IMR-90 (cell line): ENCODE data around the gene ZNF365. TPM values are rescaled to one million over a fixed set of nuclear protein-coding genes. Genes with fewer than 3 reads are reported as not detected.

ENCODE experiments used
- ATAC-seq: fragments of 200-7000 bp; cut with Tn5 transposase; 2 replicates; pipeline ENCODE4 v1.9.1; 2020; ENCODE audit warnings: low read depth, mild to moderate bottlenecking, moderate library complexity
- BruUV-seq: library from RNA; stranded (reverse); fragments of 400-500 nt; replicated peaks from 2 replicates; lab custom pipeline; 2021; lab: Mats Ljungman, UMichigan
- CTCF ChIA-PET: fragments of 300-600 bp; formaldehyde crosslinking; extraction: SDS; loops from one replicate; lab custom pipeline; 2021; ENCODE audit warnings: antibody characterized with exemption; lab: Yijun Ruan, JAX
- POLR2A ChIA-PET: fragments of 300-600 bp; sonication (Branson Sonifier 250); formaldehyde crosslinking; loops from one replicate; lab custom pipeline; 2022; ENCODE audit warnings: antibody characterized with exemption; ENCODE audit not compliant: unreplicated experiment; lab: Charles Lee
- DNase-seq: peaks from one replicate; pipeline ENCODE4 v3.0.0; 2013
- H2AFZ ChIP-seq: replicated peaks from 2 replicates; pipeline ENCODE3; 2013; ENCODE audit warnings: low read length, mild to moderate bottlenecking; ENCODE audit not compliant: poor library complexity
- H2AK5ac ChIP-seq: 2 replicates; pipeline ENCODE4 v1.6.1; 2013; ENCODE audit warnings: low read depth, low read length, inconsistent platforms
- H2AK9ac ChIP-seq: replicated peaks from 2 replicates; pipeline ENCODE3; 2013; ENCODE audit warnings: mild to moderate bottlenecking, low read depth, low read length, moderate library complexity; ENCODE audit not compliant: poor library complexity
- H2BK120ac ChIP-seq: 2 replicates; pipeline ENCODE4 v1.6.1; 2013; ENCODE audit warnings: low read depth, low read length, inconsistent platforms
- H2BK15ac ChIP-seq: 3 replicates; pipeline ENCODE4 v1.6.1; 2013; ENCODE audit warnings: low read depth, low read length, inconsistent platforms
- H2BK20ac ChIP-seq: 2 replicates; pipeline ENCODE4 v1.6.1; 2013; ENCODE audit warnings: low read depth, mild to moderate bottlenecking, inconsistent platforms, low read length, moderate library complexity
- H2BK5ac ChIP-seq: 2 replicates; pipeline ENCODE4 v1.6.1; 2013; ENCODE audit warnings: mild to moderate bottlenecking, low read depth, low read length, inconsistent platforms; ENCODE audit not compliant: poor library complexity, severe bottlenecking
- H3K14ac ChIP-seq: replicated peaks from 2 replicates; pipeline ENCODE4 v1.6.1; 2013; ENCODE audit warnings: low read depth, low read length, inconsistent platforms
- H3K18ac ChIP-seq: 2 replicates; pipeline ENCODE4 v1.6.1; 2013; ENCODE audit warnings: low read depth, low read length, control low read depth
- H3K23ac ChIP-seq: 2 replicates; pipeline ENCODE4 v1.6.1; 2013; ENCODE audit warnings: low read depth, low read length, inconsistent platforms
- H3K27ac ChIP-seq: 2 replicates; pipeline ENCODE4 v1.5.1; 2013; ENCODE audit warnings: mild to moderate bottlenecking, control low read depth, low read length; ENCODE audit not compliant: insufficient read depth
- H3K27me3 ChIP-seq: 2 replicates; pipeline ENCODE4 v1.6.1; 2013; ENCODE audit warnings: low read length; ENCODE audit not compliant: control insufficient read depth, insufficient read depth
- H3K36me3 ChIP-seq: 2 replicates; pipeline ENCODE4 v1.6.1; 2013; ENCODE audit warnings: low read length, mixed read lengths; ENCODE audit not compliant: control insufficient read depth, insufficient read depth
- H3K4ac ChIP-seq: 2 replicates; pipeline ENCODE4 v1.6.1; 2013; ENCODE audit warnings: low read depth, low read length, inconsistent platforms
- H3K4me1 ChIP-seq: 2 replicates; pipeline ENCODE4 v1.6.1; 2013; ENCODE audit warnings: low read length, mixed read lengths; ENCODE audit not compliant: control insufficient read depth, insufficient read depth
- H3K4me2 ChIP-seq: 2 replicates; pipeline ENCODE4 v1.6.1; 2013; ENCODE audit warnings: low read depth, mild to moderate bottlenecking, control low read depth, low read length, moderate library complexity
- H3K4me3 ChIP-seq: 2 replicates; pipeline ENCODE4 v1.5.1; 2013; ENCODE audit warnings: low read depth, mild to moderate bottlenecking, control low read depth, low read length, moderate library complexity; ENCODE audit not compliant: insufficient read depth
- H3K56ac ChIP-seq: 2 replicates; pipeline ENCODE4 v1.6.1; 2013; ENCODE audit warnings: low read length, inconsistent platforms; ENCODE audit not compliant: insufficient read depth; ENCODE audit errors: extremely low read depth
- H3K79me1 ChIP-seq, 2 experiments: 2 replicates each; pipeline ENCODE4 v1.6.1; 2013; ENCODE audit warnings: low read length in 2 of 2, inconsistent platforms in 1 of 2, low read depth in 1 of 2
- H3K9ac ChIP-seq: 2 replicates; pipeline ENCODE4 v1.6.1; 2013; ENCODE audit warnings: low read depth, low read length, control low read depth
- H3K9me1 ChIP-seq: 2 replicates; pipeline ENCODE4 v1.6.1; 2013; ENCODE audit warnings: low read length, inconsistent platforms; ENCODE audit not compliant: insufficient read depth
- H3K9me3 ChIP-seq: 2 replicates; pipeline ENCODE4 v1.6.1; 2013; ENCODE audit warnings: low read length; ENCODE audit not compliant: control insufficient read depth, insufficient read depth
- H4K20me1 ChIP-seq: 2 replicates; pipeline ENCODE4 v1.6.1; 2013; ENCODE audit warnings: low read length, inconsistent platforms; ENCODE audit not compliant: insufficient read depth
- H4K5ac ChIP-seq: 2 replicates; pipeline ENCODE4 v1.6.1; 2013; ENCODE audit warnings: mild to moderate bottlenecking, low read depth, low read length, control low read depth
- H4K8ac ChIP-seq, 2 experiments: 2 replicates each; pipeline ENCODE4 v1.6.1; 2013; ENCODE audit warnings: low read depth in 2 of 2, low read length in 2 of 2, control low read depth in 1 of 2, inconsistent platforms in 1 of 2
- H4K91ac ChIP-seq: 2 replicates; pipeline ENCODE4 v1.6.1; 2013; ENCODE audit warnings: low read depth, low read length, inconsistent platforms; ENCODE audit not compliant: insufficient read depth
- BHLHE40 ChIP-seq: fragments of 150-350 bp; IDR thresholded peaks from 2 replicates; pipeline ENCODE4 v1.6.1; 2016; ENCODE audit warnings: mild to moderate bottlenecking, low read depth, low read length
- CEBPB ChIP-seq: IDR thresholded peaks from 2 replicates; pipeline ENCODE4 v1.6.1; 2012; ENCODE audit warnings: low read depth, low read length, improper control_type of control experiment
- CHD1 ChIP-seq: IDR thresholded peaks from 2 replicates; pipeline ENCODE4 v1.6.1; 2012; ENCODE audit warnings: low read depth, low read length, improper control_type of control experiment
- FOS ChIP-seq: fragments of 150-350 bp; IDR thresholded peaks from 2 replicates; pipeline ENCODE4 v1.6.1; 2016; ENCODE audit warnings: low read depth, low read length
- MAFK ChIP-seq: IDR thresholded peaks from 2 replicates; pipeline ENCODE4 v1.6.1; 2012; ENCODE audit warnings: low read depth, low read length, improper control_type of control experiment
- MAZ ChIP-seq: IDR thresholded peaks from 2 replicates; pipeline ENCODE4 v1.6.1; 2012; ENCODE audit warnings: low read depth, mild to moderate bottlenecking, low read length, improper control_type of control experiment, moderate library complexity, borderline replicate concordance
- MXI1 ChIP-seq: IDR thresholded peaks from 2 replicates; pipeline ENCODE4 v1.6.1; 2012; ENCODE audit warnings: low read depth, mild to moderate bottlenecking, low read length, moderate library complexity, borderline replicate concordance
- NFE2L2 ChIP-seq: fragments of 150-350 bp; IDR thresholded peaks from 2 replicates; pipeline ENCODE4 v1.6.1; 2016; ENCODE audit warnings: low read depth, mild to moderate bottlenecking, low read length
- POLR2A ChIP-seq: IDR thresholded peaks from 2 replicates; pipeline ENCODE4 v1.6.1; 2012; ENCODE audit warnings: mild to moderate bottlenecking, low read depth, low read length
- RAD21 ChIP-seq: IDR thresholded peaks from 2 replicates; pipeline ENCODE4 v1.6.1; 2012; ENCODE audit warnings: low read length, improper control_type of control experiment
- RCOR1 ChIP-seq: IDR thresholded peaks from 2 replicates; pipeline ENCODE4 v1.6.1; 2012; ENCODE audit warnings: mild to moderate bottlenecking, low read length, improper control_type of control experiment; ENCODE audit not compliant: insufficient replicate concordance
- RFX5 ChIP-seq: IDR thresholded peaks from 2 replicates; pipeline ENCODE4 v1.8.0; 2012; ENCODE audit warnings: low read depth, mild to moderate bottlenecking, low read length, moderate library complexity
- SMC3 ChIP-seq: fragments of 150-350 bp; IDR thresholded peaks from 2 replicates; pipeline ENCODE4 v1.6.1; 2016; ENCODE audit warnings: low read depth, mild to moderate bottlenecking, antibody characterized with exemption, low read length, moderate library complexity
- WGBS, 2 experiments: methylation state at CpG; one replicate each; pipeline versions ENCODE4 v1.1.5 to v1.1.7; 2013; ENCODE audit warnings: missing lambda C conversion rate in 2 of 2; ENCODE audit not compliant: insufficient read length in 1 of 2; ENCODE audit errors: extremely low coverage in 2 of 2; 5-methylcytosine and 5-hydroxymethylcytosine counted together
- dilution Hi-C: fragments of 300-500 bp; cut with HindIII; formaldehyde crosslinking; loops from one replicate; pipeline ENCODE4 v1.14.3; 2018; ENCODE audit warnings: low sequenced_read_pairs; ENCODE audit not compliant: unreplicated experiment
- in situ Hi-C: fragments of 300-500 bp; cut with MboI; formaldehyde crosslinking; loops from 3 replicates; pipeline ENCODE4 v1.14.3; 2019; ENCODE audit warnings: low sequenced_read_pairs, inconsistent platforms, mixed read lengths
- intact Hi-C: fragments of 100-400 bp; cut with micrococcal nuclease; formaldehyde crosslinking; loops from 2 replicates; pipeline ENCODE4 v1.10.0; 2022
- polyA plus RNA-seq, 3 experiments: library from polyadenylated mRNA; depleted of rRNA; stranded (reverse); fragments of >200 nt; gene quantifications; 2 replicates each; pipeline ENCODE4 v1.2.3, GENCODE V29; 2012; ENCODE audit warnings: low replicate concordance in 1 of 3
- total RNA-seq: library from RNA; depleted of rRNA; stranded (reverse); fragments of >200 nt; gene quantifications from 2 replicates; pipeline ENCODE4 v1.2.3, GENCODE V29; 2012
- TF ChIP-seq, protein P1 (sequence below): fragments of 150-350 bp; IDR thresholded peaks from 2 replicates; pipeline ENCODE4 v1.6.1; 2016; ENCODE audit warnings: low read depth, mild to moderate bottlenecking, low read length, moderate library complexity, borderline replicate concordance
- TF ChIP-seq, protein P2 (sequence below): conservative IDR thresholded peaks from 2 replicates; pipeline ENCODE4 v1.5.1; 2012; ENCODE audit warnings: mild to moderate bottlenecking, low read depth, low read length, improper control_type of control experiment
- TF ChIP-seq, protein P3 (sequence below): fragments of 150-350 bp; IDR thresholded peaks from 2 replicates; pipeline ENCODE4 v1.6.1; 2017; ENCODE audit warnings: mild to moderate bottlenecking, antibody characterized with exemption, low read length, low read depth

ZNF365 gene
- total and polyA plus RNA-seq, 2 of the 4 experiments (the other 2 are of a cell fraction): 1.2 to 3.2 TPM

DNA sequence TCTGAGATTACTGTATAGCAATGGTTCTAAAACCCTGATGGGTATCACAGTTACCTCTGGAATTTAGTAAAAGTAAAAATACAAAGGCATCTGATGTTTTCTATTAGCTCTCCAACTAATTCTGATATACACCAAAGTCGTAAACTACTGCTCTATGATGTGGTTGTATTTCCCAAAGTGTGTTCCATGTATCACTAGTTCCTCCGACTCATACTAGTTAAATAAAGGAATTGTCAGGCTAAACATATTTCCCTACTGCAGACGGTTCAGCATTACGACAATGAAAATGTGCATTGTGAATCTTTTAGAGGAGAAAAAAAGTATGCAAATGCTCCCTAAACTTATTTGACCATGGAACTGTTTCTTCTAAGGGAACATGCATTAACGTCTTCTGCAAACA, 38.9 kb downstream of the ZNF365 start:
- Histone ChIP-seq H3K4me1 (no peaks in the 10 kb centered on the region), H3K9me1 (no peaks in the 10 kb centered on the region), H3K14ac (no peak overlapping the region), H3K9ac (no peak overlapping the region), H3K23ac (no peak overlapping the region), H3K9me3 (no peaks in the 10 kb centered on the region; the same call in 1 of the 2 replicates), H2BK120ac (no peak overlapping the region), H2AK9ac (no peak overlapping the region), H3K4me3 (no peak overlapping the region), H3K18ac (no peak overlapping the region), H2AFZ (no peak overlapping the region), H3K27ac (no peak overlapping the region), H2BK5ac (no peak overlapping the region), H3K36me3 (no peaks in the 10 kb centered on the region), H3K4ac (no peak overlapping the region), H3K56ac (no peak overlapping the region), H2BK15ac (no peak overlapping the region), H4K91ac (no peak overlapping the region), H3K4me2 (no peak overlapping the region), H2BK20ac (no peak overlapping the region), H3K27me3 (no peaks in the 10 kb centered on the region; the same call in 1 of the 2 replicates), H2AK5ac (no peak overlapping the region), H4K5ac (no peak overlapping the region), H4K20me1 (no peaks in the 10 kb centered on the region), H4K8ac (no peak overlapping the region), H3K79me1 (no peaks in the 10 kb centered on the region)
- in situ Hi-C loops (no loop called here), intact Hi-C loops (no loop called here), dilution Hi-C loops (no loop called here)
- CTCF ChIA-PET: no interaction called here
- no TSS peak for BruUV-seq
- TF ChIP-seq RFX5 (no peak), RAD21 (no peak), FOS (no peak), CHD1 (no peak), NFE2L2 (no peak), BHLHE40 (no peak), MAZ (no peak), CEBPB (no peak), SMC3 (no peak), MAFK (no peak), POLR2A (no peak), RCOR1 (no peak), MXI1 (no peak)
- TF ChIP-seq, protein P1, sequence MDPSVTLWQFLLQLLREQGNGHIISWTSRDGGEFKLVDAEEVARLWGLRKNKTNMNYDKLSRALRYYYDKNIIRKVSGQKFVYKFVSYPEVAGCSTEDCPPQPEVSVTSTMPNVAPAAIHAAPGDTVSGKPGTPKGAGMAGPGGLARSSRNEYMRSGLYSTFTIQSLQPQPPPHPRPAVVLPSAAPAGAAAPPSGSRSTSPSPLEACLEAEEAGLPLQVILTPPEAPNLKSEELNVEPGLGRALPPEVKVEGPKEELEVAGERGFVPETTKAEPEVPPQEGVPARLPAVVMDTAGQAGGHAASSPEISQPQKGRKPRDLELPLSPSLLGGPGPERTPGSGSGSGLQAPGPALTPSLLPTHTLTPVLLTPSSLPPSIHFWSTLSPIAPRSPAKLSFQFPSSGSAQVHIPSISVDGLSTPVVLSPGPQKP: no peak
- TF ChIP-seq, protein P2, sequence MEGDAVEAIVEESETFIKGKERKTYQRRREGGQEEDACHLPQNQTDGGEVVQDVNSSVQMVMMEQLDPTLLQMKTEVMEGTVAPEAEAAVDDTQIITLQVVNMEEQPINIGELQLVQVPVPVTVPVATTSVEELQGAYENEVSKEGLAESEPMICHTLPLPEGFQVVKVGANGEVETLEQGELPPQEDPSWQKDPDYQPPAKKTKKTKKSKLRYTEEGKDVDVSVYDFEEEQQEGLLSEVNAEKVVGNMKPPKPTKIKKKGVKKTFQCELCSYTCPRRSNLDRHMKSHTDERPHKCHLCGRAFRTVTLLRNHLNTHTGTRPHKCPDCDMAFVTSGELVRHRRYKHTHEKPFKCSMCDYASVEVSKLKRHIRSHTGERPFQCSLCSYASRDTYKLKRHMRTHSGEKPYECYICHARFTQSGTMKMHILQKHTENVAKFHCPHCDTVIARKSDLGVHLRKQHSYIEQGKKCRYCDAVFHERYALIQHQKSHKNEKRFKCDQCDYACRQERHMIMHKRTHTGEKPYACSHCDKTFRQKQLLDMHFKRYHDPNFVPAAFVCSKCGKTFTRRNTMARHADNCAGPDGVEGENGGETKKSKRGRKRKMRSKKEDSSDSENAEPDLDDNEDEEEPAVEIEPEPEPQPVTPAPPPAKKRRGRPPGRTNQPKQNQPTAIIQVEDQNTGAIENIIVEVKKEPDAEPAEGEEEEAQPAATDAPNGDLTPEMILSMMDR: no peak
- TF ChIP-seq, protein P3, sequence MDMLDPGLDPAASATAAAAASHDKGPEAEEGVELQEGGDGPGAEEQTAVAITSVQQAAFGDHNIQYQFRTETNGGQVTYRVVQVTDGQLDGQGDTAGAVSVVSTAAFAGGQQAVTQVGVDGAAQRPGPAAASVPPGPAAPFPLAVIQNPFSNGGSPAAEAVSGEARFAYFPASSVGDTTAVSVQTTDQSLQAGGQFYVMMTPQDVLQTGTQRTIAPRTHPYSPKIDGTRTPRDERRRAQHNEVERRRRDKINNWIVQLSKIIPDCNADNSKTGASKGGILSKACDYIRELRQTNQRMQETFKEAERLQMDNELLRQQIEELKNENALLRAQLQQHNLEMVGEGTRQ: no peak
- no peak for ATAC-seq
- no CpG with 5 or more reads among the region's 5 CpGs for WGBS, 2 experiments
- POLR2A ChIA-PET: no interaction called here
- DNase-seq: no peak
